Adrenal gland (tissue), 12 donors: ENCODE results near the gene RAB3B. TPM values are rescaled to one million over a fixed set of nuclear protein-coding genes. Genes with fewer than 3 reads are reported as not detected.

Experiments
- DNase-seq, 7 donors: peaks; one replicate each; pipeline ENCODE4 v3.0.0-alpha.2; 2019 to 2020
- H3K27ac ChIP-seq, 5 donors: fragments of 200-600 bp; sonication (generic) in 4 of 5; 1 replicate in 3 of 5; 2 replicates in 2 of 5; pipeline versions ENCODE4 v1.5.1 to v1.8.0; 2016 to 2020; ENCODE audit warnings: mild to moderate bottlenecking in 1 of 5
- H3K27me3 ChIP-seq: fragments of 200-600 bp; 2 replicates; pipeline ENCODE4 v1.8.0; 2021
- H3K36me3 ChIP-seq, 2 donors: fragments of 200-600 bp; replicated peaks in 1 of 2; 1 replicate in 1 of 2; 2 replicates in 1 of 2; pipeline versions ENCODE4 v1.5.1 to v1.8.0; 2018 to 2022
- H3K4me1 ChIP-seq, 2 donors: fragments of 200-600 bp; replicated peaks in 1 of 2; 1 replicate in 1 of 2; 2 replicates in 1 of 2; pipeline versions ENCODE4 v1.5.1 to v1.8.0; 2018 to 2021
- H3K4me3 ChIP-seq, 4 donors: fragments of 200-600 bp; sonication (generic) in 3 of 4; one replicate each; pipeline ENCODE4 v1.5.1; 2016 to 2018
- H3K9me3 ChIP-seq, 3 donors: fragments of 200-600 bp; sonication (generic) in 1 of 3; replicated peaks in 1 of 3; 1 replicate in 2 of 3; 2 replicates in 1 of 3; pipeline versions ENCODE4 v1.5.1 to v1.8.0; 2016 to 2021
- POLR2A ChIP-seq, 2 donors: fragments of 450-650 bp; IDR thresholded peaks; one replicate each; pipeline ENCODE4 v1.6.1; 2017; ENCODE audit warnings: antibody characterized with exemption in 2 of 2, mild to moderate bottlenecking in 2 of 2, moderate library complexity in 1 of 2
- WGBS, 4 donors: extraction: QIAGEN DNeasy Blood & Tissue Kit in 2 of 4; methylation state at CpG; one replicate each; pipeline versions ENCODE4 v1.1.5 to v1.1.7; 2013 to 2017; 5-methylcytosine and 5-hydroxymethylcytosine counted together
- intact Hi-C, 2 donors: fragments of 100-400 bp; cut with DNase I; formaldehyde crosslinking; loops; one replicate each; pipeline versions ENCODE4 v1.14.1 to v1.15.0; 2022 to 2023
- polyA plus RNA-seq, 3 donors: library from polyadenylated mRNA; stranded (reverse); fragments of 200-250 nt in 2 of 3; fragments of 350-450 nt in 1 of 3; fragmentation: Illumina TruSeq in 1 of 3; extraction: RNeasy Lipid Tissue Mini Kit (QIAGEN cat#74804) in 1 of 3; gene quantifications; one replicate each; pipeline ENCODE4 v1.2.3, GENCODE V29; 2013 to 2014
- total RNA-seq, 9 donors: library from RNA; depleted of rRNA in 4 of 9; stranded (reverse); fragments of >200 nt in 4 of 9; fragments of 120-200 nt in 1 of 9; fragmentation: NEBNext Ultra II Directional in 1 of 9; extraction: Animal tissue kit (Norgen Biotek cat#: 25700) in 1 of 9; gene quantifications; one replicate each; pipeline versions ENCODE4 v1.1.0 to v1.2.4, GENCODE V29; 2013 to 2023
- TF ChIP-seq, protein P1 (sequence below), 6 experiments: fragments of 450-650 bp in 4 of 6; fragments of 200-600 bp in 2 of 6; sonication (generic) in 1 of 6; IDR thresholded peaks; 1 replicate in 5 of 6; 2 replicates in 1 of 6; pipeline versions ENCODE4 v1.5.1 to v1.8.0; 2016 to 2021; ENCODE audit warnings: antibody characterized with exemption in 6 of 6, mild to moderate bottlenecking in 2 of 6, moderate library complexity in 1 of 6
- donor health status: healthy with polysubstance abuse.
- donor health status: Bipolar disorder and iron deficiency.
- donor health status: DM: yes; HTN: yes; CAD: no.
- donor health status: DM: no; HTN: no; CAD: no.
- donor health status: DM: no; HTN: no; CAD: no.
- donor health status: DM: yes; HTN: yes; CAD: no.

The RAB3B gene
- total and polyA plus RNA-seq, 12 donors = 0.20 to 9.2 (median 2.1) TPM

DNA sequence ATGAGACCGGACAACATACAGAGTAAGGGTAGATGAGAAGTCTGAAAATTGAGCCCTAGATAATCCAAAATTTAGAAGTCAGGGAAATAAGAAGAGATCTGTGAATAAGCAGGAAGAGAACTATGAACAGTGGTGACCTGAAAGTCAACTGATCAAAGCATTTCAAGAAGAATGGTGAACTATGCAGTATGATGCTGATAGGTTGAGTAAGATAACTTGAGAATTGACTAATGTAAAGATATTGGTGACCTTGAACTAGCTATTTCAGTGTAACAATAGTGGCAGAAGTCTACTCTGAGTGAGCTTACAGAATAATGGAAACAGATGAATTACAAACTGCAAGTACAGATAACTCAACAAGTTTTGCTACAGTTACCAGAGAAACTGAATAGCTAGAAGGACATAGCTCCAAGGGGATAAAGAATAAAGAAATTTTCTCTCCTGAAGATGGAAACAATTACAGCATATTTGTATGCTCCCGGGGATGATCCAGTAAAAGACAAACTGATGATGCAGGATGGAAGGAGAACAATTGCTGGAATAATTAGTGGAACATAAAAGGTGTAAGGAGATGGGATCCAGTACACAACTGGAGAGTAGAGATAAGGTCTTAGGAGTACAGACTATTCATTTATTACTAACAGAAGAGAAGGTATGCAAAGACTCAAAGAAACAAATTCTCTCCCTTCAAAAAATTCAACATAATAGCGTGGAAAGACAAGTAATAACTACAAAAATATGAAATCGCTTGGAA lies 122.8 kb downstream of the RAB3B start:
- Histone ChIP-seq H3K4me3 (no peak overlapping the region), H3K27me3 (no peaks in the 10 kb centered on the region), H3K9me3 (no peaks in the 10 kb centered on the region), H3K36me3 (no peaks in the 10 kb centered on the region), H3K27ac (no peak overlapping the region), H3K4me1 (peaks cover 3 to 21% of the 10 kb centered on the region in 2 donors)
- TF ChIP-seq POLR2A (IDR thresholded peaks at IDR 0.05) = no peak
- TF ChIP-seq, protein P1, sequence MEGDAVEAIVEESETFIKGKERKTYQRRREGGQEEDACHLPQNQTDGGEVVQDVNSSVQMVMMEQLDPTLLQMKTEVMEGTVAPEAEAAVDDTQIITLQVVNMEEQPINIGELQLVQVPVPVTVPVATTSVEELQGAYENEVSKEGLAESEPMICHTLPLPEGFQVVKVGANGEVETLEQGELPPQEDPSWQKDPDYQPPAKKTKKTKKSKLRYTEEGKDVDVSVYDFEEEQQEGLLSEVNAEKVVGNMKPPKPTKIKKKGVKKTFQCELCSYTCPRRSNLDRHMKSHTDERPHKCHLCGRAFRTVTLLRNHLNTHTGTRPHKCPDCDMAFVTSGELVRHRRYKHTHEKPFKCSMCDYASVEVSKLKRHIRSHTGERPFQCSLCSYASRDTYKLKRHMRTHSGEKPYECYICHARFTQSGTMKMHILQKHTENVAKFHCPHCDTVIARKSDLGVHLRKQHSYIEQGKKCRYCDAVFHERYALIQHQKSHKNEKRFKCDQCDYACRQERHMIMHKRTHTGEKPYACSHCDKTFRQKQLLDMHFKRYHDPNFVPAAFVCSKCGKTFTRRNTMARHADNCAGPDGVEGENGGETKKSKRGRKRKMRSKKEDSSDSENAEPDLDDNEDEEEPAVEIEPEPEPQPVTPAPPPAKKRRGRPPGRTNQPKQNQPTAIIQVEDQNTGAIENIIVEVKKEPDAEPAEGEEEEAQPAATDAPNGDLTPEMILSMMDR (IDR thresholded peaks at IDR 0.05) = no peak
- DNase-seq = no peak
- intact Hi-C loops = no loop called here
- WGBS, 4 donors = 93 to 95% (median 93%) methylated on average over 4 of the region's 4 CpGs

GRCh38 chr1:51863384-51863783 lies 127.1 kb downstream of the RAB3B start:
- Histone ChIP-seq H3K4me1 (peaks cover 3 to 9% of the 10 kb centered on the region in 2 donors), H3K4me3 (no peak overlapping the region), H3K27me3 (no peaks in the 10 kb centered on the region), H3K27ac (no peak overlapping the region), H3K9me3 (no peaks in the 10 kb centered on the region), H3K36me3 (no peaks in the 10 kb centered on the region)
- no peak for DNase-seq
- intact Hi-C loops = no loop called here
- 83 to 90% (median 87%) methylated on average over 2 of the region's 2 CpGs for WGBS, 4 donors
- TF ChIP-seq, protein P1 (IDR thresholded peaks at IDR 0.05) = no peak
- no peak for TF ChIP-seq POLR2A (IDR thresholded peaks at IDR 0.05)

DNA sequence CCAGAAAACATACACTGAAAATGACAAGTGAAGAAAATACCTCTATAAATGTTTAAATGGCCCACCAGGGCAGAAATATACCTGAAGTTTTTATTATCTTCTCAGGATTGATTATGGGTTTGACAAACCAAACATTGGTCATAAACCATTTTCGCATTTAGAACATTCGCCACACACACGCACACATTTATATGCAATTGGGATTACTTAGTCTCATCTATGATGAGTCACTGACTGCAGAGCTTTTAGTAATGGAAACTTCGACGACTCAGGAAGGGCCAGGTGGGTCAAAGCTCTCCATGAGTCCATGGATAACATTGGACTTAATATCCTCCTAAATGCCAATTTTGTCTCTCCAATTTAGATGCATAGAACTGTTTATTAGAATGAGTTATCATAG lies 128.8 kb downstream of the RAB3B start:
- no peak for DNase-seq
- H3K9me3 ChIP-seq = no peaks in the 10 kb centered on the region
- H3K36me3 ChIP-seq = no peaks in the 10 kb centered on the region
- intact Hi-C loops = no loop called here
- 94 to 96% (median 94%) methylated on average over 5 of the region's 5 CpGs for WGBS, 4 donors
- no peak for TF ChIP-seq POLR2A (IDR thresholded peaks at IDR 0.05)
- TF ChIP-seq, protein P1 (IDR thresholded peaks at IDR 0.05) = no peak
- H3K27ac ChIP-seq = no peak overlapping the region
- peaks cover 0 to 6% of the 10 kb centered on the region in 2 donors for H3K4me1 ChIP-seq
- H3K27me3 ChIP-seq = no peaks in the 10 kb centered on the region
- no peak overlapping the region for H3K4me3 ChIP-seq

GRCh38 chr1:51859735-51860134 lies 130.8 kb downstream of the RAB3B start:
- no peak overlapping the region for H3K4me3 ChIP-seq
- 81 to 92% (median 85%) methylated on average over 2 of the region's 2 CpGs for WGBS, 4 donors
- no peak overlapping the region for H3K27ac ChIP-seq
- no peaks in the 10 kb centered on the region for H3K4me1 ChIP-seq
- no peak for DNase-seq
- H3K27me3 ChIP-seq = no peaks in the 10 kb centered on the region
- TF ChIP-seq, protein P1 (IDR thresholded peaks at IDR 0.05) = no peak
- no peak for TF ChIP-seq POLR2A (IDR thresholded peaks at IDR 0.05)
- intact Hi-C loops = loop anchor here in 1 of 2 donors (10.0 kb wide), 1 partner anchor 65 kb away; no protein-coding TSS in a partner anchor
- no peaks in the 10 kb centered on the region for H3K9me3 ChIP-seq
- no peaks in the 10 kb centered on the region for H3K36me3 ChIP-seq
